ENCODE results near the gene INHA.

INHA gene

GRCh38 chr2:219572237-219573001 is at the start of gene INHA:
Gene INHA (plus strand): TSS chr2:219572310. CDS start chr2:219572375, 65 bp downstream.
- Histone ChIP-seq H3K27ac (peak within 1 kb of the TSS; percentile 72), H3K4me3 (ENCODE audit: low read depth, low read length) (peak within 1 kb of the TSS; percentile 64)

GRCh38 chr2:219523031-219523671 is 49.0 kb upstream of the INHA start:
- H3K27ac ChIP-seq: peak overlapping the region; percentile 96
- H3K36me3 ChIP-seq: no peaks in the 10 kb centered on the region; the same call in none of the 2 replicates
- H3K27me3 ChIP-seq (ENCODE audit: insufficient read depth, low read depth, severe bottlenecking): no peaks in the 10 kb centered on the region
- no peaks in the 10 kb centered on the region for H3K9me3 ChIP-seq (ENCODE audit: severe bottlenecking)
- H3K4me3 ChIP-seq (ENCODE audit: low read depth, low read length): peak overlapping the region; percentile 43
- peak; percentile 72 for TF ChIP-seq CTCF (IDR thresholded peaks at IDR 0.05; ENCODE audit: low read depth, low read length)
- DNase-seq: peak; percentile 77

More at GRCh38 chr2:219572237-219573001, at the start of gene INHA:
- no peak for TF ChIP-seq CTCF (IDR thresholded peaks at IDR 0.05; ENCODE audit: low read depth, low read length)
- Histone ChIP-seq H3K36me3 (peaks cover 14% of the 10 kb centered on the region), H3K9me3 (ENCODE audit: severe bottlenecking) (no peaks in the 10 kb centered on the region), H3K27me3 (ENCODE audit: insufficient read depth, low read depth, severe bottlenecking) (no peaks in the 10 kb centered on the region)
- no peak for DNase-seq

- H3K36me3 ChIP-seq: no peaks in the 10 kb centered on the region; the same call in 1 of the 2 replicates
- H3K27me3 ChIP-seq (ENCODE audit: insufficient read depth, low read depth, severe bottlenecking): no peaks in the 10 kb centered on the region
- no peaks in the 10 kb centered on the region for H3K9me3 ChIP-seq (ENCODE audit: severe bottlenecking)
- H3K27ac ChIP-seq: peak overlapping the region; percentile 96
- no peak for TF ChIP-seq CTCF (IDR thresholded peaks at IDR 0.05; ENCODE audit: low read depth, low read length)
- H3K4me3 ChIP-seq (ENCODE audit: low read depth, low read length): no peak overlapping the region
- DNase-seq: no peak
Observed at GRCh38 chr2:219524817-219525216, 47.3 kb upstream of the INHA start.

GRCh38 chr2:219525533-219526232 is 46.4 kb upstream of the INHA start:
- H3K27ac ChIP-seq: peak overlapping the region; percentile 96
- peak; percentile 97 for DNase-seq
- no peak for TF ChIP-seq CTCF (IDR thresholded peaks at IDR 0.05; ENCODE audit: low read depth, low read length)

GRCh38 chr2:219526320-219527075 is 45.6 kb upstream of the INHA start:
- Histone ChIP-seq H3K27me3 (ENCODE audit: insufficient read depth, low read depth, severe bottlenecking) (no peaks in the 10 kb centered on the region), H3K9me3 (ENCODE audit: severe bottlenecking) (no peaks in the 10 kb centered on the region), H3K27ac (peak overlapping the region; percentile 96), H3K4me3 (ENCODE audit: low read depth, low read length) (peak overlapping the region; percentile 22), H3K36me3 (no peaks in the 10 kb centered on the region; the same call in none of the 2 replicates)
- peak; percentile 94 for DNase-seq
- no peak for TF ChIP-seq CTCF (IDR thresholded peaks at IDR 0.05; ENCODE audit: low read depth, low read length)

More at GRCh38 chr2:219525533-219526232, 46.4 kb upstream of the INHA start:
- Histone ChIP-seq H3K27me3 (ENCODE audit: insufficient read depth, low read depth, severe bottlenecking) (no peaks in the 10 kb centered on the region), H3K9me3 (ENCODE audit: severe bottlenecking) (no peaks in the 10 kb centered on the region), H3K36me3 (no peaks in the 10 kb centered on the region; the same call in none of the 2 replicates), H3K4me3 (ENCODE audit: low read depth, low read length) (peak overlapping the region; percentile 22; the same call in 1 of the 2 replicates)

Data from WERI-Rb-1 (cell line).